ENCODE measurements around the gene EPHA3. TPM values are rescaled to one million over a fixed set of nuclear protein-coding genes. Genes with fewer than 3 reads are reported as not detected.

The EPHA3 gene
- total and polyA plus RNA-seq, 9 of the 15 experiments (the other 6 are each of a cell fraction or from before 2014, with no cell fraction given): not detected

DNA sequence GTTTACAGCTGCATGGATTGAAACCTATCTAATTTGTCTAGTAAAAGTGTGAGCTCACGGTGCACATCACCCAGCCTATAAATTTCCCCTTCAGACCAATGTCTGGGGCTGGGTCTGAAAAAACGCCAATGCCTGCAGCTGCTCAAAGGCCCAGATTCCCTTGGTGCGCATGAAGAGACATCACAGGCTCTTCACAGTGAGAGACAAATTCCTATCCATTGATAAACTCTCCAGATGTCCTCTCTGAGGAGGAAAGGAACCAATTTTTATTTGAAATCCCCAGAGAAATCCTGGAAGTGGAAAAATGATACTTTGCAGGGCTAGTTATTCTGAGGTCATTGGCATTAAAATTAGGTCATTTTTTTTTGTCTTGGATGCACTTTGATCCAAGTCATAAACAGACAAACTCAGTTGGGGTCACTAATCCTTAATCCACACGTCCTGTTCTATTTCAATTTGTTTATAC is 360.5 kb downstream of the EPHA3 start (continued):
- TF ChIP-seq SOX6 (IDR thresholded peaks at IDR 0.05) (no peak), PYGO2 (tag; IDR thresholded peaks at IDR 0.05) (no peak)

DNA sequence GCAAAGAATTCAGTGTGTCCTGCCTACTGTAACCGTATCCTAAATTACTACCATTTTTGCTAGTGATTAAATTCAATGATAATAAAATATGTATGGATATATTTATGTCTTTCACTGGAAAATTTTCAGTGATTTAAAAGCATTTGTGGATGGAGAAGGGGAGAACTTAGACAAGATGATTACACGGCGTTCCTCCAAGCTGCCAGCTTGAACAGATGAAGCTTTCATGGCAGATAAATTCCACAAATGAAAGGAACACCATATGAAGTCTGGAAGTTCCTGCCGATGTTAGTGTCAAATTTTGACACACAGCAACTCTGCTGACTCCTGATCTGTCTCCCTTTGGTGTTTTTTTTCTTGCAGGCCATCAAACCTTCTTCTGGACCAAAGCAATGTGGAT is 364.7 kb downstream of the EPHA3 start:
- FAIRE-seq (no peak), ATAC-seq (no peak), DNase-seq (ENCODE audit: extremely low read depth in 1 of 4, low spot score in 3 of 4) (no peak)
- Histone ChIP-seq H3K4me1 (replicated peaks in 1 of 2; ENCODE audit: control insufficient read depth in 2 of 2, insufficient read depth in 2 of 2, low read length in 2 of 2) (no peaks in the 10 kb centered on the region), H4K20me1 (replicated peaks; ENCODE audit: control insufficient read depth, insufficient read depth, low read length) (no peaks in the 10 kb centered on the region), H3K9me1 (ENCODE audit: control insufficient read depth, insufficient read depth, low read length) (no peaks in the 10 kb centered on the region), H3K27me3 (ENCODE audit: control insufficient read depth in 2 of 2, insufficient read depth in 2 of 2, low read length in 2 of 2) (no peaks in the 10 kb centered on the region), H2AFZ (ENCODE audit: low read depth, low read length) (no peak overlapping the region), H3K9me3 (replicated peaks; ENCODE audit: control insufficient read depth, insufficient read depth, low read depth, low read length) (no peaks in the 10 kb centered on the region), H3K27ac (ENCODE audit: extremely low read depth, low read depth, low read length) (no peak overlapping the region), H3K9ac (ENCODE audit: insufficient read depth in 1 of 2, low read depth in 2 of 2, low read length in 2 of 2) (no peak overlapping the region), H3K4me3 (no peak overlapping the region), H3K4me2 (ENCODE audit: insufficient read depth, low read length) (no peak overlapping the region), H3K36me3 (ENCODE audit: control insufficient read depth, insufficient read depth, low read length) (no peaks in the 10 kb centered on the region), H3K79me2 (ENCODE audit: control insufficient read depth, insufficient read depth, low read length) (no peaks in the 10 kb centered on the region)
- ChIA-PET POLR2A (no interaction called here), CTCF (ENCODE audit: low intra/inter-chr PET ratio) (no interaction called here)
- WGBS (ENCODE audit: insufficient coverage, low coverage, missing lambda C conversion rate): 0% methylated on average over 4 of the region's 4 CpGs
- TF ChIP-seq EP400 (IDR thresholded peaks at IDR 0.05): no peak
- no peak for TF ChIP-seq SMAD3 (CRISPR knock-in tag; conservative IDR thresholded peaks at IDR 0.05)
- TF ChIP-seq, protein P1, sequence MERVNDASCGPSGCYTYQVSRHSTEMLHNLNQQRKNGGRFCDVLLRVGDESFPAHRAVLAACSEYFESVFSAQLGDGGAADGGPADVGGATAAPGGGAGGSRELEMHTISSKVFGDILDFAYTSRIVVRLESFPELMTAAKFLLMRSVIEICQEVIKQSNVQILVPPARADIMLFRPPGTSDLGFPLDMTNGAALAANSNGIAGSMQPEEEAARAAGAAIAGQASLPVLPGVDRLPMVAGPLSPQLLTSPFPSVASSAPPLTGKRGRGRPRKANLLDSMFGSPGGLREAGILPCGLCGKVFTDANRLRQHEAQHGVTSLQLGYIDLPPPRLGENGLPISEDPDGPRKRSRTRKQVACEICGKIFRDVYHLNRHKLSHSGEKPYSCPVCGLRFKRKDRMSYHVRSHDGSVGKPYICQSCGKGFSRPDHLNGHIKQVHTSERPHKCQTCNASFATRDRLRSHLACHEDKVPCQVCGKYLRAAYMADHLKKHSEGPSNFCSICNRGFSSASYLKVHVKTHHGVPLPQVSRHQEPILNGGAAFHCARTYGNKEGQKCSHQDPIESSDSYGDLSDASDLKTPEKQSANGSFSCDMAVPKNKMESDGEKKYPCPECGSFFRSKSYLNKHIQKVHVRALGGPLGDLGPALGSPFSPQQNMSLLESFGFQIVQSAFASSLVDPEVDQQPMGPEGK (CRISPR knock-in tag; IDR thresholded peaks at IDR 0.05; ENCODE audit: borderline replicate concordance): no peak
- no peak for TF ChIP-seq RBM22 (IDR thresholded peaks at IDR 0.05; ENCODE audit: low read depth, low read length, poor library complexity, severe bottlenecking)
- BruUV-seq (replicated peaks): no TSS peak
- intact Hi-C loops (cut with micrococcal nuclease) (no loop called here), in situ Hi-C loops (cut with MboI) (no loop called here)

Measured in K562 (cell line).